ENCODE data around the gene HOMER2.

DNA sequence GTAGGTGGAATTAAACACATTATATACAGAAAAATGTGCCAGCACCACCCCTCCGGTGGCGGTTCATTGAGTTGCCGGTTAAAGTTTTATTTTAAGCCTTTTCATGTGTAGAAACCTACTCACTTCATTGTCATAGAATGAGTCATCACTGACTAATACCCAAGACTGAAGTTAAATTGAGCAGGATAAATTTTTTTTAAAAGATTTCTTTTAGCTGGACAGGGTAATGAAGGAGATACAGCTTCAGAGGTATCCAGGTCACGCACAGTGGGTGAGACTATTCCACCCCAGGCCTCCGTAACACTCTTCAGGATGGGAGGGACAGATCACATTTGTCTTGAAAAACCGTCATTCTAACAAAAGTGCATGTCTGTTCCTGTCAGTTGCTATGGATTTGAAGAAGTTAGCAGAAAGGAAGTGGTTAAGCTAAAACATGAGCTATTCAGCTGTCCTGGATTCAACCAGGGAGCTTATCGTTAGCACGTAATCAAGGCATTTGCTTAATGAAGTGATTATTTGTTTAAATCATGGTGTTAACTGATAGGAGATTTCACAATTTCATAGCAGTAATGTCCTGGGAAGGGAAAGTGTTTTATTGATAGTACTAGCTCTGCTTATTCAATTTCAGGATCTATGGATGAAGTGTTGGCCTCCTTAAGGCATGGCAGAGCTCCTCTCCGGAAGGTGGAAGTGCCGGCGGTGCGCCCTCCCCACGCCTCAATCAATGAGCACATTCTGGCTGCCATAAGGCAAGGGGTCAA lies 119.7 kb downstream of the HOMER2 start:
- no peak for TF ChIP-seq POLR2AphosphoS5 (IDR thresholded peaks at IDR 0.05)
- TF ChIP-seq, protein P1, sequence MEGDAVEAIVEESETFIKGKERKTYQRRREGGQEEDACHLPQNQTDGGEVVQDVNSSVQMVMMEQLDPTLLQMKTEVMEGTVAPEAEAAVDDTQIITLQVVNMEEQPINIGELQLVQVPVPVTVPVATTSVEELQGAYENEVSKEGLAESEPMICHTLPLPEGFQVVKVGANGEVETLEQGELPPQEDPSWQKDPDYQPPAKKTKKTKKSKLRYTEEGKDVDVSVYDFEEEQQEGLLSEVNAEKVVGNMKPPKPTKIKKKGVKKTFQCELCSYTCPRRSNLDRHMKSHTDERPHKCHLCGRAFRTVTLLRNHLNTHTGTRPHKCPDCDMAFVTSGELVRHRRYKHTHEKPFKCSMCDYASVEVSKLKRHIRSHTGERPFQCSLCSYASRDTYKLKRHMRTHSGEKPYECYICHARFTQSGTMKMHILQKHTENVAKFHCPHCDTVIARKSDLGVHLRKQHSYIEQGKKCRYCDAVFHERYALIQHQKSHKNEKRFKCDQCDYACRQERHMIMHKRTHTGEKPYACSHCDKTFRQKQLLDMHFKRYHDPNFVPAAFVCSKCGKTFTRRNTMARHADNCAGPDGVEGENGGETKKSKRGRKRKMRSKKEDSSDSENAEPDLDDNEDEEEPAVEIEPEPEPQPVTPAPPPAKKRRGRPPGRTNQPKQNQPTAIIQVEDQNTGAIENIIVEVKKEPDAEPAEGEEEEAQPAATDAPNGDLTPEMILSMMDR (IDR thresholded peaks at IDR 0.05), result no peak
